Keratinocyte (primary cell): ENCODE measurements around the gene TSHZ2. TPM values are rescaled to one million over a fixed set of nuclear protein-coding genes. Genes with fewer than 3 reads are reported as not detected.

ENCODE experiments used
- DNase-seq: peaks from one replicate; pipeline ENCODE4 v3.0.0-alpha.2; 2011; ENCODE audit warnings: low read depth, missing footprints, low spot score
- FAIRE-seq: peaks from 2 replicates; lab custom pipeline; 2011; peaks lifted over from hg19 to GRCh38; lab: Jason Lieb, UNC
- H2AFZ ChIP-seq: 2 replicates; pipeline ENCODE4 v1.6.0; 2012; ENCODE audit warnings: low read length, control low read depth, inconsistent platforms; ENCODE audit not compliant: control insufficient read depth
- H3K27ac ChIP-seq: 2 replicates; pipeline ENCODE4 v1.5.1; 2011; ENCODE audit warnings: low read length; ENCODE audit not compliant: control insufficient read depth, insufficient read depth
- H3K27me3 ChIP-seq: 3 replicates; pipeline ENCODE4 v1.6.0; 2011; ENCODE audit warnings: low read length; ENCODE audit not compliant: control insufficient read depth, insufficient read depth; ENCODE audit errors: extremely low read depth
- H3K36me3 ChIP-seq, 2 experiments: 2 replicates in 1 of 2; 3 replicates in 1 of 2; pipeline ENCODE4 v1.5.1; 2011; ENCODE audit warnings: low read length in 2 of 2, mild to moderate bottlenecking in 1 of 2; ENCODE audit not compliant: control insufficient read depth in 2 of 2, insufficient read depth in 2 of 2; ENCODE audit errors: extremely low read depth in 1 of 2
- H3K4me1 ChIP-seq: 3 replicates; pipeline ENCODE4 v1.5.1; 2011; ENCODE audit warnings: low read length; ENCODE audit not compliant: control insufficient read depth, insufficient read depth; ENCODE audit errors: extremely low read depth
- H3K4me2 ChIP-seq: 3 replicates; pipeline ENCODE4 v1.6.0; 2011; ENCODE audit warnings: low read depth, low read length; ENCODE audit not compliant: control insufficient read depth, insufficient read depth; ENCODE audit errors: extremely low read depth
- H3K4me3 ChIP-seq, 3 experiments: fragments of 200-600 bp in 1 of 3; sonication (generic) in 1 of 3; 2 replicates in 2 of 3; 3 replicates in 1 of 3; pipeline ENCODE4 v1.5.1; 2011 to 2016; ENCODE audit warnings: low read length in 3 of 3, mild to moderate bottlenecking in 3 of 3, control low read depth in 2 of 3, inconsistent platforms in 1 of 3, low read depth in 1 of 3, mixed read lengths in 1 of 3, mixed run types in 1 of 3, moderate library complexity in 1 of 3; ENCODE audit not compliant: control insufficient read depth in 2 of 3, insufficient read depth in 2 of 3; ENCODE audit errors: extremely low read depth in 1 of 3
- H3K79me2 ChIP-seq: 2 replicates; pipeline ENCODE4 v1.6.0; 2012; ENCODE audit warnings: low read length; ENCODE audit not compliant: control insufficient read depth, insufficient read depth
- H3K9ac ChIP-seq: 3 replicates; pipeline ENCODE4 v1.6.0; 2011; ENCODE audit warnings: low read length; ENCODE audit not compliant: control insufficient read depth, insufficient read depth; ENCODE audit errors: extremely low read depth
- H3K9me1 ChIP-seq: 3 replicates; pipeline ENCODE4 v1.6.0; 2011; ENCODE audit warnings: low read length; ENCODE audit not compliant: control insufficient read depth, insufficient read depth; ENCODE audit errors: extremely low read depth
- H3K9me3 ChIP-seq: 2 replicates; pipeline ENCODE4 v1.5.1; 2012; ENCODE audit warnings: low read depth, low read length; ENCODE audit not compliant: control insufficient read depth
- H4K20me1 ChIP-seq: 3 replicates; pipeline ENCODE4 v1.6.0; 2011; ENCODE audit warnings: low read length; ENCODE audit not compliant: control insufficient read depth, insufficient read depth; ENCODE audit errors: extremely low read depth
- CTCF ChIP-seq, 3 experiments: IDR thresholded peaks in 1 of 3; conservative IDR thresholded peaks in 1 of 3; optimal IDR thresholded peaks in 1 of 3; 2 replicates in 2 of 3; 3 replicates in 1 of 3; pipeline versions ENCODE3 to v1.5.1; 2011; ENCODE audit warnings: low read length in 3 of 3, mild to moderate bottlenecking in 3 of 3, moderate library complexity in 2 of 3, control low read depth in 1 of 3, inconsistent platforms in 1 of 3; ENCODE audit not compliant: insufficient read depth in 2 of 3; ENCODE audit errors: extremely low read depth in 1 of 3
- EZH2 ChIP-seq: IDR thresholded peaks from one replicate; pipeline ENCODE4 v1.6.1; 2012; ENCODE audit warnings: inconsistent platforms, mild to moderate bottlenecking, low read length, moderate library complexity
- dilution Hi-C: fragments of 300-500 bp; cut with MboI; formaldehyde crosslinking; loops from one replicate; pipeline ENCODE4 v1.7.0; 2020; ENCODE audit warnings: low sequenced_read_pairs; ENCODE audit not compliant: extremely low pct_ligation_motif_present
- polyA plus RNA-seq, 5 experiments: library from polyadenylated mRNA; depleted of rRNA in 3 of 5; stranded (reverse) in 3 of 5; stranded (forward) in 1 of 5; unstranded in 1 of 5; fragments of >200 nt; gene quantifications; 1 replicate in 1 of 5; 2 replicates in 3 of 5; 3 replicates in 1 of 5; pipeline versions ENCODE4 v1.2.1 to v1.2.3, GENCODE V29; 2011 to 2012; ENCODE audit warnings: missing spikeins in 2 of 5, low read depth in 1 of 5, low replicate concordance in 1 of 5

Gene TSHZ2
- polyA plus RNA-seq, 1 donor (not counting 4 experiments of a cell fraction or from before 2014, with no cell fraction given), result 1.1 TPM

- Histone ChIP-seq H3K4me2 (no peak overlapping the region), H3K79me2 (no peaks in the 10 kb centered on the region), H4K20me1 (no peaks in the 10 kb centered on the region), H2AFZ (no peak overlapping the region), H3K27ac (no peak overlapping the region), H3K9me3 (no peaks in the 10 kb centered on the region), H3K4me1 (no peaks in the 10 kb centered on the region), H3K27me3 (no peaks in the 10 kb centered on the region), H3K9me1 (no peaks in the 10 kb centered on the region), H3K36me3 (no peaks in the 10 kb centered on the region), H3K4me3 (no peak overlapping the region), H3K9ac (no peak overlapping the region)
- FAIRE-seq (no peak), DNase-seq (no peak)
- dilution Hi-C loops, result no loop called here
- TF ChIP-seq CTCF (optimal IDR thresholded peaks at IDR 0.05 in 1 of 3, IDR thresholded peaks at IDR 0.05 in 1 of 3, conservative IDR thresholded peaks at IDR 0.05 in 1 of 3; ENCODE audit: extremely low read depth in 1 of 3, insufficient read depth in 2 of 3, low read length in 3 of 3) (no peak), EZH2 (no peak)
These were observed 204.0 kb downstream of the TSHZ2 start for GRCh38 chr20:53176134-53176533.

- Histone ChIP-seq H3K4me3 (no peak overlapping the region), H3K79me2 (no peaks in the 10 kb centered on the region), H4K20me1 (no peaks in the 10 kb centered on the region), H3K9me3 (no peaks in the 10 kb centered on the region), H3K4me2 (no peak overlapping the region), H3K27me3 (no peaks in the 10 kb centered on the region), H3K27ac (no peak overlapping the region), H3K9me1 (no peaks in the 10 kb centered on the region), H3K36me3 (no peaks in the 10 kb centered on the region), H3K9ac (no peak overlapping the region), H2AFZ (no peak overlapping the region), H3K4me1 (no peaks in the 10 kb centered on the region)
- TF ChIP-seq EZH2, result no peak
- dilution Hi-C loops, result no loop called here
- no peak for DNase-seq
- no peak for FAIRE-seq
These were observed 205.5 kb downstream of the TSHZ2 start for GRCh38 chr20:53177687-53178086.

- no peaks in the 10 kb centered on the region for H3K27me3 ChIP-seq
- no peak for FAIRE-seq
- H3K4me2 ChIP-seq, result no peak overlapping the region
- no peak overlapping the region for H2AFZ ChIP-seq
- TF ChIP-seq CTCF (optimal IDR thresholded peaks at IDR 0.05 in 1 of 3, IDR thresholded peaks at IDR 0.05 in 1 of 3, conservative IDR thresholded peaks at IDR 0.05 in 1 of 3; ENCODE audit: extremely low read depth in 1 of 3, insufficient read depth in 2 of 3, low read length in 3 of 3) (no peak), EZH2 (no peak)
- no peaks in the 10 kb centered on the region for H3K36me3 ChIP-seq
- no peaks in the 10 kb centered on the region for H4K20me1 ChIP-seq
- DNase-seq, result no peak
- H3K9me1 ChIP-seq, result no peaks in the 10 kb centered on the region
- no peaks in the 10 kb centered on the region for H3K9me3 ChIP-seq
- no peaks in the 10 kb centered on the region for H3K4me1 ChIP-seq
- dilution Hi-C loops, result no loop called here
- no peak overlapping the region for H3K9ac ChIP-seq
- no peak overlapping the region for H3K27ac ChIP-seq
- no peak overlapping the region for H3K4me3 ChIP-seq
- H3K79me2 ChIP-seq, result no peaks in the 10 kb centered on the region
These were observed 207.6 kb downstream of the TSHZ2 start for GRCh38 chr20:53179749-53180148.
